WERI-Rb-1 (cell line): Measurements from ENCODE around the gene ADGRV1.
"Not testable (repeated sequence)": the region's sequence is repeated elsewhere in the genome, so short reads cannot be mapped to it uniquely, and the experiment has no call there.

Experiments used
- DNase-seq: peaks from one replicate; pipeline ENCODE4 v3.0.0-alpha.2; 2020
- H3K27ac ChIP-seq: fragments of 250-450 bp; sonication (Bioruptor Pico); 2 replicates; pipeline ENCODE4 v1.5.1; 2020; ENCODE audit warnings: mild to moderate bottlenecking, moderate library complexity
- H3K27me3 ChIP-seq: fragments of 250-450 bp; sonication (Bioruptor Pico); 2 replicates; pipeline ENCODE4 v1.5.1; 2021; ENCODE audit warnings: mild to moderate bottlenecking, low read depth, moderate library complexity; ENCODE audit not compliant: insufficient read depth, severe bottlenecking
- H3K36me3 ChIP-seq: fragments of 250-450 bp; sonication (Bioruptor Pico); 2 replicates; pipeline ENCODE4 v1.5.1; 2020; ENCODE audit warnings: mild to moderate bottlenecking, moderate library complexity
- H3K4me3 ChIP-seq: 2 replicates; pipeline ENCODE4 v1.5.1; 2011; ENCODE audit warnings: low read depth, mild to moderate bottlenecking, control low read depth, low read length
- H3K9me3 ChIP-seq: fragments of 250-450 bp; sonication (Bioruptor Pico); 2 replicates; pipeline ENCODE4 v1.5.1; 2021; ENCODE audit warnings: mild to moderate bottlenecking, moderate library complexity; ENCODE audit not compliant: severe bottlenecking
- CTCF ChIP-seq: IDR thresholded peaks from 2 replicates; pipeline ENCODE4 v1.5.1; 2011; ENCODE audit warnings: low read depth, mild to moderate bottlenecking, control low read depth, inconsistent platforms, low read length

ADGRV1 gene

GRCh38 chr5:91030521-91031401 lies 472.2 kb downstream of the ADGRV1 start:
- no peak overlapping the region for H3K27ac ChIP-seq
- no peak for TF ChIP-seq CTCF
- DNase-seq: no peak
- H3K27me3 ChIP-seq: no peaks in the 10 kb centered on the region
- no peaks in the 10 kb centered on the region for H3K36me3 ChIP-seq
- no peaks in the 10 kb centered on the region for H3K9me3 ChIP-seq
- H3K4me3 ChIP-seq: no peak overlapping the region

- H3K27me3 ChIP-seq: no peaks in the 10 kb centered on the region
- no peaks in the 10 kb centered on the region for H3K36me3 ChIP-seq
- H3K9me3 ChIP-seq: no peaks in the 10 kb centered on the region
- no peak overlapping the region for H3K4me3 ChIP-seq
- TF ChIP-seq CTCF: no peak
- no peak overlapping the region for H3K27ac ChIP-seq
- DNase-seq: no peak
Measured at GRCh38 chr5:91031402-91031752, 472.8 kb downstream of the ADGRV1 start.

GRCh38 chr5:91032125-91032524 lies 473.5 kb downstream of the ADGRV1 start:
- TF ChIP-seq CTCF: no peak
- DNase-seq: no peak
- no peak overlapping the region for H3K4me3 ChIP-seq
- no peaks in the 10 kb centered on the region for H3K9me3 ChIP-seq
- no peaks in the 10 kb centered on the region for H3K27me3 ChIP-seq
- H3K36me3 ChIP-seq: no peaks in the 10 kb centered on the region
- H3K27ac ChIP-seq: no peak overlapping the region

- Histone ChIP-seq H3K27ac (no peak overlapping the region), H3K4me3 (no peak overlapping the region), H3K36me3 (no peaks in the 10 kb centered on the region), H3K27me3 (no peaks in the 10 kb centered on the region), H3K9me3 (no peaks in the 10 kb centered on the region)
- TF ChIP-seq CTCF: no peak
- DNase-seq: no peak
Measured at GRCh38 chr5:91033370-91033769, 474.8 kb downstream of the ADGRV1 start.

- TF ChIP-seq CTCF: no peak
- H3K9me3 ChIP-seq: no peaks in the 10 kb centered on the region
- DNase-seq: no peak
- H3K4me3 ChIP-seq: no peak overlapping the region
- no peaks in the 10 kb centered on the region for H3K27me3 ChIP-seq
- H3K36me3 ChIP-seq: no peaks in the 10 kb centered on the region; the same call in 1 of the 2 replicates
- H3K27ac ChIP-seq: no peak overlapping the region
Measured at GRCh38 chr5:91038180-91038808, 479.7 kb downstream of the ADGRV1 start.

GRCh38 chr5:91041132-91041531 lies 482.5 kb downstream of the ADGRV1 start:
- DNase-seq, H3K27ac ChIP-seq, H3K36me3 ChIP-seq, H3K9me3 ChIP-seq, H3K4me3 ChIP-seq, H3K27me3 ChIP-seq: not testable (repeated sequence)
